ENCODE data around the gene DMXL2.
"Not testable (repeated sequence)": the region's sequence is repeated elsewhere in the genome, so short reads cannot be mapped to it uniquely, and the experiment has no call there.

The DMXL2 gene

DNA sequence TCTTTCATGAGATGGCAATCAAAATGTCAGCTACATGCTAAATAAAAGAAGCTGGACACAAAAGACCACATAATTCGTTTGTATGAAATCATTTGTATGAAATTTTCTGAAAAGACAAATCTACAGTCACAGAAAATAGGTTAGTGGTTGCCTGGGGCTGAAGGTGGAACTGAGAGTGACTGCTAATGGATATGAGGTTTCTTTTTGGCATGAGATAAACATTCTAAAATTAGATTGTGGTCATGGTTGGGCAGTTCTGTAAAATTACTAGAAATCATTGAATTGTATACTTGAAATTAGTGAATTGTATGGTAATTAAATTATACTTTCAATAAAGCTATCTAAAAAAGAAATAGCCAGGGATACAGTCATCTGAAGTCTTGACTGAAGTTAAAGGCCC is 2.7 kb upstream of the DMXL2 start:
- in situ Hi-C loops (cut with MboI; ENCODE audit: low sequenced_read_pairs), result no loop called here

DNA sequence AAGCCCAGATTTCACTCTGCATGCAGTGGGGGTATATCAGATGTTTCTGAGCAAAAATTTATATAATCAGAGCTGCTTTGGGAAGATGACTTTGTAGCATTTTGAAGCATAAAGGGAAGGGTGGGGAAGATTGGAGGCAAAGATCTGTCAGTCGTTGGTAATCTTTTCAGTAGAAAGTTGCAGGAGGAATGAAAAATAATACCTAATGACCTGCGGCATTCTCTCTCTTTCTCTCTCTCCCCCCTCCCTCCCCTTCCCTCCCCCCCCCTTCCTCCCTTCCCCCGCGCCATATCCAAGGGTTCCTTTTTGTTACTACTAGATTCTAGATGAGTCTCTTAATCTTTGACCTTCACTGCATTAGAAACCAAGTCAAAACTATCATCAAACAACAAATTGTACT is 1.5 kb upstream of the DMXL2 start:
- in situ Hi-C loops (cut with MboI; ENCODE audit: low sequenced_read_pairs), result no loop called here

DNA sequence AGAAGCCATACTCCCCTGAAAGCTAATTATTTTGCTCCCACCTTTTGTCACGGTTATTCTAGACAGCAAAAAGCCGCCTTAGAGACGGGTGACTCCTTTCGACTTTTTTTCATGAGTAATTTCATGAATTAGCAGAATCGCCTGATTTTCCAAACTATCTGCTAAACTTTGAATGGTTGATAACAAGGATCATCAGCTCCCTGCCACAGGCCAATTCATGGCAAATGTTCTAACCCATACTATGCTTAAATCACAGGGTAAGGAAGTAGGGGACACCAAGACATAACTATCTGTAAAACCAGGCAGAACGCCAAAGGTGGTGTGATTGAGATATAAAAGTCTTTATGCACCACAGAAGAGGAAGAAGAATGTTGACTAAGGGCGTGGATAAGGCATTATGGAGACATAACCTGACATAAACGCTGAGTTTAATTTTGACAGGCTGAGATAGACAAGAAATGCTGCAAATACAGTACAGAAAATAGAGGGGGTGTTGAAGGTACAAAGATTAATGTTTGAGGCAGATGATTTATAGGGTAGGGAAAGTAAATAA is 891 bp upstream of the DMXL2 start:
- in situ Hi-C loops (cut with MboI; ENCODE audit: low sequenced_read_pairs), result no loop called here

DNA sequence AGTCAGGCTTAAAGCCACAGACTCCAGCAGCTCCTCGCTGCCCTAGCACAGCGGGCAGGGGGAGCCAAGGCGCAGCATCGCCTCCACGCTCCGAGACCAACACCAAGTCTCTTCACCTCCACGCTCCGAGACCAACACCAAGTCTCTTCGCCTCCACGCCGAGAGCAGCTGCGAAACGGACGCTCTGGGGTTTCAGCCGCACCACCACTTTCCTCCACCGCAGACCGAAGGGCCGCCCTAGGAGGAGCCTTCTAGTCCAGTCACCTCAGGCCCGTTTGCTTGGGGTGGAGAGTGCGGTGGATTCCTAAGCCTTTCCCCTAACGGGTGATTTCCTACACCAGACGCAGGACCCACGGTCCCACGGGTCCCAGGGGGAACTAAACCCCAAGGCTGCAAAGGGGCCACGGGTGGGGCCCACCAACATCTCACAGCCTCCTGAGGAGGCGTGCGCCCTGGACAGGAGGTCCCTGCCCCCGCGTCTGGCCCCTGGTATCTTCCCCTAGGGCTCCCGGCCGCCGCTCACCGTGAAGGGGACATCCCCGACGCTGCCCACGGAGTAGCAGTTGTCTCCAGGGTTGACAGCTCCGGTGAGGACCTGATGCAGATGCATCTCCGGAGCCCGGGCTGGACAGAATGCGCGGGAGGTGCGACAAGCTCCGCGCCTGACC is 501 bp downstream of the DMXL2 start:
- in situ Hi-C loops (cut with MboI; ENCODE audit: low sequenced_read_pairs), result no loop called here

DNA sequence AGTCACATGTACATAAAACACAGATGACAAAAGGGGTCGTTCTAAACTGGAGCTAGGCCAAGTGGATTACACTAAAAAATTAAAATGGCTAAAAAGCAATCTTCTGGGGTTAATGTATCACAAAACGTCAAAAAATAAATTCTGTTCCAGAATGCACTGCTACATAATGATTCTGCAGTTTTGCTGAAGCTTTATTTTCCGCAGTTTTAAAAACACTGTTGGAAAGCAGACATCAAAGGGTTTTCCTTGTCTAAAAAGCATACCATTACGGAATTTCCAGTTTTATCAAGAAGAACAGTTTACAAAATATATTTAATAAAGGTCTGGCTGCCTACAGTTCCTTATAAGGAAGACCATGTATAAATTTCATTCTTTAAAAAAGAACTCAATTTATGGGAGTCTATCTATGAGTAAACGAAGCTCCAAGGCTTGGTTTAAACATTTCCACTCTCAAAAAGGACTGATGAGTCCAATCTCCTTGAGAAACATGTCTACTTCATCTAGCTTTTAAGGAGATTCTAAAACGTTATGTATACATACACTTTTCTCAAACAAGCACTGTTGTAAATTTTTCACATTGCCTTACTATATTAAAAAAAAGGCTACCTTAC is 1.3 kb downstream of the DMXL2 start:
- in situ Hi-C loops (cut with MboI; ENCODE audit: low sequenced_read_pairs), result no loop called here

DNA sequence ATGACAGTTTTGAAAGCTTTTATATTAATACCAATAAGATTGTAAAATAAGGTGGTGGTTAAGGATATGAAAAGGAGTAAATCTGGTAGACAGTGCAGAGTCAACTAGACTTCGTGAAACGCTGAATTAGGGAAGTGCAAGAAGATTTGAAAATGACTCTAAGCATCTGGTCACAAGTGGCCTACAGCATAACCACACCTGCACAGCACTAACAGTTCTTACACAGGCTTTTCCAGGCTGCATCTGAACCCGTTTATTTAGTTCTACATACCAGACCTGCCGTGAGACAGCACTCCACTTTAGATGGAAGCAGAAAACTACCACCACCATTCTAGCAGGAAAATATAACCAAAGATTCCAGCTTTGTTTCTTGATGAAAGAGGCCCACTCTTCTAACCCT is 1.9 kb downstream of the DMXL2 start:
- in situ Hi-C loops (cut with MboI; ENCODE audit: low sequenced_read_pairs), result no loop called here

DNA sequence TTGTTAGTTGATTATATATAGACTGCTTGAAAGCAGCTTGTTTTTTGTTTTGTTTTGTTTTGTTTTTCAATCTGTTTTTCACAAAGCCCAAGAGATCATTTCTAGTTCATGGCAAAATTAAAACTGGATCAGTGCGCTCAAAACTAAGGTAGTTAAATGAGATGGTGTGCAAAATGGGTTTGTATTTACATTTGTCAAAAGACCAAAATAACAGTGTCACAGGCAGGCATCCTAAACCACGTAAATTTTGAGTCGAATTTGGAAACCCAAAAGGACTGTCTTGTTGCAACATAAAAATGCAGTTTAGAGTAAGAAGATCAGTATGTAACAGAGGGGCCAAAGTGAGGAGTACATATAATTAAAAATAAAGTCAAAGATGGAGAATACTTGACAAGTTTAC is 2.4 kb downstream of the DMXL2 start:
- in situ Hi-C loops (cut with MboI; ENCODE audit: low sequenced_read_pairs), result no loop called here

DNA sequence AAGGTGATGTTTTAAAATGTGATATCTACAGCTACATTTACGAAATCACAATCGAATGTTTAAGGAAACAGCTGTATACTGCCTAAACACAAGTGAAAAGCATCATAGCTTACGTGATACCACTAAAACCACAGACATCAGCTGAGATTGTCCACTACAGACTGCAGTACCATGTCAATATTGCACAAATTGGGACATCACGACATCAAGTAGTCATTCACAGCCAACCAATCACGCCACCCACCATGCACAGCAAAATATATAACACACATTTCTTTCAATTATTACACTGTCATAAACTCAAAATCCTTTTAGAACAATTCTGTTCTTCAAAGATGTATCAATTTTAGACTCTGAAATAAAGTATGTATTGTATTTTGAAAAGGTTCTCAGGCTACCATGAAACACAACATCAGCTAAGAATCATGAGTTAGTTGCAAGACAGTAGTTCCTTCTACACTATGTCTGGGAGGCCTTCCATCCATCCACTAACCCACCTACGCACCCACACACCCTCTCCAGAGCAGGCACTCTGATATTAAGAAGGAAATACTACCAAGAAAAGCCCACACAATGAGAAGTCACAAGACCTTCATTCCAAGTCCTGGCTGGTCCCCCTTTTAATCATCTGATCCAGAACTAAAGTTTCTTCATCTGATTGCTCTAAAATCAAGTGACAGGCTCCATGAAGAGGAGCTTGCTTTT is 3.1 kb downstream of the DMXL2 start:
- in situ Hi-C loops (cut with MboI; ENCODE audit: low sequenced_read_pairs), result no loop called here

DNA sequence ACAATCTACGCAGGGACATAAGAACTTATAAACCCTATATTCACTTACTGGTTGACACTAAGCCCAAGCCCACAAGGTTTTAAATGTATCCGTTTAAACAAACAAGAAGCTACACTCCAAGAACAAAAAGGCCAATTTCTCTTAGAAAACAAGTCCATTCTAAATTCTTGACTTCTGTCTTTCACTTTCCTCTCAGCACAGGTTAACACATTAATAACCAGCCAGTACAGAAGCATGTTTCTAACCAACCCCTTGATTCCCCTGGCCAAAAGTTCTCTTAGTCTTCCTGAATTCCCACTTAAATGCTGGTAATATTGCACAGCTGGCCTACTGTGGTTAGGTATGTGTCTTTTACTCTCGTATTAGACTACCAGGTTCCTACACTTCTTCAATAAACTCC is 4.7 kb downstream of the DMXL2 start:
- in situ Hi-C loops (cut with MboI; ENCODE audit: low sequenced_read_pairs), result no loop called here

DNA sequence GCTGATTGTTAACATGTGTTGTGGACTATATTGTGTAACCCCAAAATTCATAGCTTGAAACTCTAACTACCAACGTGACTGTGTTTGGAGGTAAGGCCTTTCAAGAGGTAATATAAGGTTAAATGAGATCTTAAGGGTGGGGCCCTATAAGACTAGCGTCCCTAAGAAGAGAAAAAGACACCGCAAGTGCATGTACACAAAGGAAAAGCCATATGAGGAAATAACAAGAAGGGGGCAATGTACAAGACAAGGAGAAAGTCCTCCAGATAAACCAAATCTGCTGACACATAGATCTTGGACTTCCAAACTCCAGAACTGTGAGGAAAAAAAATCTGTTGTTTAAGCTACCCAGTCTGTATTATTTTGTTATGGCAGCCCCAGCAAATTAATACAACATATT is 8.6 kb downstream of the DMXL2 start:
- in situ Hi-C loops (cut with MboI; ENCODE audit: low sequenced_read_pairs), result no loop called here

DNA sequence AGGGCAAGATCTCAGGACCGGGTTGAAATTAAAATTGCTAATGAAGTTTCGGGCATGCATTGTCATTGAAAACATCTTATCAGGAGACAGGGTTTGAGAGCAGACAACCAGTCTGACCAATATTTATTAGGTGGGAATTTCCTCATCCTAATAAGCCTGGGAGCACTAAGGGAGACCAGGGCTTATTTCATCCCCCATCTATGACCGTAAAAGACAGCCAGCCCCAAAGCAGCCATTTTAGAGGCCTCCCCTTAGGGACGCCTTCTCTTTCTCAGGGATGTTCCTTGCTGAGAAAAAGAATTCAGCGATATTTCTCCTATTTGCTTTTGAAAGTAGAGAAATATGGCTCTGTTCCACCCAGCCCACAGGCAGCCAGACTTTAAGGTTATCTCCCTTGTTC is 9.9 kb downstream of the DMXL2 start:
- in situ Hi-C loops (cut with MboI; ENCODE audit: low sequenced_read_pairs), result not testable (repeated sequence)

DNA sequence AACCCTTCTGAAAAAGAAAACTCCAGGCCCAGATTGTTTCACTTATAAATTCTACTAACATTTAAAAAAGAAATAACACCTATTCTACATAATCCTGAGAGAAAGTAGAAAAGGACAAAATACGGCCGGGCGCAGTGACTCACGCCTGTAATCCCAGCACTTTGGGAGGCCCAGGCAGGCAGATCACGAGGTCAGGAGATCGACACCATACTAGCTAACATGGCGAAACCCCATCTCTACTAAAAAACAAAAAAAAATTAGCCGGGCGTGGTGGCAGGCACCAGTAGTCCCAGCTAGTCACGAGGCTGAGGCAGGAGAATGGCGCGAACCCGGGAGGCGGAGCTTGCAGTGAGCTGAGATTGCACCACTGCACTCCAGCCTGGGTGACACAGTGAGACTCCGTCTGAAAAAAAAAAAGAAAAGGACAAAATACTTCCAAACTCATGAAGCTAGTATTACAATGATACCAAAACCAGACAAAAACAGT is 19.1 kb downstream of the DMXL2 start:
- in situ Hi-C loops (cut with MboI; ENCODE audit: low sequenced_read_pairs), result not testable (repeated sequence)

DNA sequence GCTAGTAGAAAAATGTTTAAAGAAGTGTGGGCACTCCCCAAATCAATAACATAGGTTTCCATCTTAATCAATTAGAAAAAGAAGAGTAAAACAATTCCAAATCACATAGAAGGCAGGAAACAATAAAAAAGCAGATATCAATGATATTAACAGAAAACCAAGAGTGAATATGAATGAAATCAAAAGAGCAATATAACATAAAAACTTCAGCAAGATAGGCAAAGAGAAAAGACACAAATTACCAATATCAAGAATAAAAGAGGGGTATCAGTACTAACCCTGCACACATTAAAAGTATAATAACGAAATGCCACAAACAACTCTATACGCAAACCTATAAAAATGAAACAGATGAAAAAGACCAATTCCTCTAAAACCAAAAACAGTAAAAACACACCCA is 19.6 kb downstream of the DMXL2 start:
- in situ Hi-C loops (cut with MboI; ENCODE audit: low sequenced_read_pairs), result no loop called here

DNA sequence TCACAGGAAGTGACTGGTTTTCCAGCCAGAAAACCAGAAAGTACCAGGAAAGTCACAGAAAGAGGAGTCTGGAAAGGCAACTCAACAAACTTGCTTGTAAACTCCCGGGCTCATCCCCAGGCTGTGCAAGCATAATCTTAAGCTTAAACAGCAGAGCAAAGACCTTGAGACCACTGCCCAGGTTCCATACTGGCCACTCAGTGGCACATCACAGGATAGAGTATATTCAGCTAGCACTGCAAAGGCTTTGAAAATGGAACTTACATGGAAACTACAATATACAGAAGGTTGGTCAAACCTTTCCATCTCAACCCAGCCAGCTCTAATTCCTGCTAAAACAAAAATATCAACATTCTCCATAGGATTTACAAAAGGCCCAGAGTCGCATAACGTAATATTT is 20.1 kb downstream of the DMXL2 start:
- in situ Hi-C loops (cut with MboI; ENCODE audit: low sequenced_read_pairs), result no loop called here

DNA sequence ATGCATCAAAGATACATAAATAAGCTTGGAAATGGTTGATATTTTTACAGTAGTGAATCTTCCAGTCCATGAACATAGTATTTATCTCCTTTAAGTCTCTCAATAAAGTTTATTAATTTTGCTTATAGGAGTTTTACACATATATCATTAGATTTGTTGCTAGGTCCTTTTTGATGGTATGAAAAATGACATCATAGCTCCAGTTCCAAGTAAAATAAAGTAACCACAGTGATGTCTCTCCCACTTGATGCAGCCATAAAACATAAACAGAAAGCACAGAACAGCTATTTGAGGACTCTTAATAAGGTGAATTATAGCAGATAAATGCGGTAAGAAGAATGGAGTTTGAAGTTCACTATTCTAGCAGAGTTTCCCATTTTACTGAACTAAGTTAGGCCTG is 20.8 kb downstream of the DMXL2 start:
- in situ Hi-C loops (cut with MboI; ENCODE audit: low sequenced_read_pairs), result no loop called here

DNA sequence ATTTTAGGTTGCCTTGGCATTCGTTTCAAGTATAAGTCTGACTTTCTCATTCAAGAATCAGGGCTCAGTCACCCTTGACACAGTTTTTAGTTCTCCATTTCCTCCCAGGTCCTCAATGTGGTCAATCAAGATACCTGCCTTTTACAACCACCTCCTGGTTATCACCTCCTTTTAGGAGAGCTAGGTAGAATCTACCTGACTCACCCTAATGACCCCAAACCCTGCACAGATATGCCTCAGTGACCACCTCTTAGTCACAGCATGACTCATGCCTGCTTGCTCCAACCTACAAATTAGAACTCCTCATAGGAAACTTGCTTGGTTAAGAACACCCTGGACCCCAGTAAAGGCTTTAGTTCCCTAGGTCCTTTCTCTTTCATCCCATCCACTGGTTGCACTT is 22.5 kb downstream of the DMXL2 start:
- in situ Hi-C loops (cut with MboI; ENCODE audit: low sequenced_read_pairs), result no loop called here

DNA sequence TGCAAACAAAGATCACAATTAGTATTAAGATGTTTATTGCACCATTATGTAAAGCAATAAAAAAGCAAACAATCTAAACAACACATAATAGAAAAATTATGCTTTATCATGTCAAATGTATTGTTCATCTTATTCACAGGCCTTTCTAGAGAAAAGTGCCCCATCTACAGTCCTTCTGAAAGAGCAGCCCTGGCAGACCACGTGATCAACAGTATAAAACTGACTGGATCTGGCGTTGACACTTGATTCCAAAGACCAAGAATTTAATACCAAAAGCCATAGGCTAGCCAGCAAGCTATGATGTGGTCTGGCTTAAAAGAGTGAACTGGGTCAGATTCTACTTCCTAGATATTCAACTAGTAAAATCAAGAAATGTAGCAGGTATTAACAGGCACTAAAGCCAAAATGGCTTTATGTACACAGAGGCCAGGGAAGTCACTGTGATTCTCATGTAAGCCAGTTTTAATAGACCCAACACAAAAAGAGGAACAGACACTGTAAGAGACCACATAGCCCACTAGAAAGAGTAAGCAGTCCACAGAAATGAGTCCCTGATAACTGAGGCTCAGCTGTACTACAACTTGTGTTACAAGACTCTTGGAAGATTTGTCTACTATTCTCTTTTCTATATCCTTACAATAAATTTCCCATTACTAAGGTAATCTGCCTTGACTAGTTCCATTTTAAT is 32.5 kb downstream of the DMXL2 start:
- in situ Hi-C loops (cut with MboI; ENCODE audit: low sequenced_read_pairs), result no loop called here

DNA sequence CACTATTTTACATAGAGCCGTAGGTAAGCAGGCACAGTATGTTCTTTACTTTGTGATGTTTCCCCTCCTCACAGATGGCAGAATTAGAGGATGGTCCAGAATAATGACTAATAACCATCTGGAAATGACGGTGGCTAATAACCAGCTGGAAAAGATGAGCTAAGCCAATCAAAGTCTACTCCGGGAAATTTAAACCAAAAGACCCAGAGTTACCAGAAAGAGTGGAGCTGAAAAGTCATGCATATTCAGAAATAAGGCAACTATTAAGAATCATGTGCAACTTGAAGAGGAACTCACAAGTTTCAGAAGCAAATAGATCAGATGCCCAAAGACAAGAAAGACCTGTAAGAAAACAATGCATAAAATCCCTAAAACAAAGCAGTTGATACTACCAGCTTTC is 33.6 kb downstream of the DMXL2 start:
- in situ Hi-C loops (cut with MboI; ENCODE audit: low sequenced_read_pairs), result no loop called here

DNA sequence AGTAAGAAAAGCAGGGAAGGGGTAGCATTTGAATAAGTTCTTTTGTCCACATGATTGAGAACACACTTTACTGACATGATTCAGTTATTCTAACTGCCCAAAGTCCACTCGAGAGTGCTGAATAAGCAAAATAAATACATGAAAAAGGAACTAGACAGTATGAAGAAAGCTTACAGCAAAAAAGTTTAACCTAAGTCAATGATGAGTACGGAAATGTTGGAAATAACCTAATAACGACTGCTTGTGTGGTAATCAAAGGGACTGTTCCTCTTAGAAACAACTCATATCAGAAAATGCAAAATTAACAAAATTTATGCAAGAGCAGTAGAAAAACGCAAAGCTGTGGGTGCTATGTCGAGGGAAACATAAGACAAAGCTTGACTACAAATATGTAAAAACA is 36.6 kb downstream of the DMXL2 start:
- in situ Hi-C loops (cut with MboI; ENCODE audit: low sequenced_read_pairs), result no loop called here

DNA sequence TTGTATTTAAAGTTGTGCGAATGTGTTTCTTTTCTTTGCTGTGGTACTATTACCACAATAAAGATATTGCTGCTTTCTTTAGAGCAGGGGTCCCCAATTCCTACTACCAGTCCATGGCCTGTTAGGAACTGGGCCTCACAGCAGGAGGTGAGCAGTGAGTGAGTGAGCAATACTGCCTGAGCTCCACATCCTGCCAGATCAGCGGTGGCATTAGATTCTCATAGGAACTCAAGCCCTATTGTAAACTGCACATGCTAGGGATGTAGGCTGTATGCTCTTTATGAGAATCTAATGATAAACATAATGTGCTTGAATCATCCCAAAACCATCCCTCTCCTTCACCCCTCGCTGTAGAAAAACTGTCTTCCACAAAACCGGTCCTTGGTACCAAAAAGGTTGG is 41.6 kb downstream of the DMXL2 start:
- in situ Hi-C loops (cut with MboI; ENCODE audit: low sequenced_read_pairs), result no loop called here

DNA sequence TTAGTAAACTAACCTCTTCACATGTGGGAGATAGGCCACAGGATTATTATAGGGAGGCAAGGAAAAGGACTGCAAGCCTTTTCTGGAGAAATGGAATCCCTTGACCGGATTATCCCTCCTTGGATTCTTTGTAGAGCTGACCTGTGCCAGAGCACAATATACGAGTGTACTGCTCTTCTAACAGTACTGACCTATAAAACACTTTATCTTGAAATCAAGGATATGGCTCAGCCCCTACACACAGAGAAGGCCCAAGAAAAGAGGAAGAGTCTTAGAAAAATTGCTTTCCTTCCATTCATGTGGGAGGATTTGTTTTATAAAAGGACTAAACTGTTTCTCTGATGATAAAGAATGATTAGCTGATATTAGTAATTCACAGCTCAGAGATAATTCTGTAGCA is 42.2 kb downstream of the DMXL2 start:
- in situ Hi-C loops (cut with MboI; ENCODE audit: low sequenced_read_pairs), result no loop called here

Data from HL-60/S4 (cell line).